ENCODE data around the gene CDH4. TPM values are rescaled to one million over a fixed set of nuclear protein-coding genes. Genes with fewer than 3 reads are reported as not detected.

The CDH4 gene
- total RNA-seq, 1 experiment from 2014 or later = not detected

DNA sequence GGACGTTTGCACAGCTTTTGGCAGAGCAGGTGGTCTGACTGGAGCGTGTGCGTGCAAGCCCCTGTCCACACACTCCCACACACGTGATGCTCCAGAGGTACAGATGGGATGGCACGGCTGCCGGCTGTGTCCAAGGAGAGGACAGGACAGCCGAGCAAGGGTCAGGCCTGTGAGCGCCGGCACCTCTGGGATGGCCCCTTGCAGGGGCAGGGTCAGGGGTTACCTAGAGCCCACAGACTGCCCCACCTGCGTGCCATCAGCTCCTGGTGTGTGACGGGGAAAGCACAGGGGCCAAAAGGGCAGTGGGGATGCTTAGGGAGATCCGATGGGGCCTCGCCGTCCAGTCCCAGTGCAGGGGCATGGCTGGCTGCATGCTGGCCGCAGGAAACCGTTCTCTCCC, 623.9 kb downstream of the CDH4 start:
- no peak for DNase-seq
- H3K9me2 ChIP-seq (ENCODE audit: insufficient read depth) = no peaks in the 10 kb centered on the region
- no peak overlapping the region for H3K27ac ChIP-seq
- H3F3A ChIP-seq (ENCODE audit: insufficient read depth, low read depth) = no peaks in the 10 kb centered on the region
- H4K20me1 ChIP-seq (ENCODE audit: insufficient read depth) = no peaks in the 10 kb centered on the region
- no peak overlapping the region for H2AFZ ChIP-seq
- H3K9me3 ChIP-seq (ENCODE audit: insufficient read depth, low read depth) = peaks cover 3% of the 10 kb centered on the region; the same call in 1 of the 2 replicates
- ChIA-PET POLR2A (ENCODE audit: unreplicated experiment) (no interaction called here), CTCF (no interaction called here)
- no peak overlapping the region for H3K4me2 ChIP-seq
- no peaks in the 10 kb centered on the region for H3K36me3 ChIP-seq (ENCODE audit: low read depth)
- H3K4me3 ChIP-seq = no peak overlapping the region
- H3K27me3 ChIP-seq (ENCODE audit: insufficient read depth, low read depth) = peaks cover 100% of the 10 kb centered on the region
- BruUV-seq (replicated peaks) = no TSS peak
- intact Hi-C loops (cut with micrococcal nuclease; ENCODE audit: unreplicated experiment) = no loop called here
- no peaks in the 10 kb centered on the region for H3K79me2 ChIP-seq (ENCODE audit: low read depth)
- no peaks in the 10 kb centered on the region for H3K4me1 ChIP-seq (replicated peaks; ENCODE audit: insufficient read depth)
- no peak for TF ChIP-seq EZH2 (IDR thresholded peaks at IDR 0.05; ENCODE audit: low read depth)
- TF ChIP-seq, protein P1, sequence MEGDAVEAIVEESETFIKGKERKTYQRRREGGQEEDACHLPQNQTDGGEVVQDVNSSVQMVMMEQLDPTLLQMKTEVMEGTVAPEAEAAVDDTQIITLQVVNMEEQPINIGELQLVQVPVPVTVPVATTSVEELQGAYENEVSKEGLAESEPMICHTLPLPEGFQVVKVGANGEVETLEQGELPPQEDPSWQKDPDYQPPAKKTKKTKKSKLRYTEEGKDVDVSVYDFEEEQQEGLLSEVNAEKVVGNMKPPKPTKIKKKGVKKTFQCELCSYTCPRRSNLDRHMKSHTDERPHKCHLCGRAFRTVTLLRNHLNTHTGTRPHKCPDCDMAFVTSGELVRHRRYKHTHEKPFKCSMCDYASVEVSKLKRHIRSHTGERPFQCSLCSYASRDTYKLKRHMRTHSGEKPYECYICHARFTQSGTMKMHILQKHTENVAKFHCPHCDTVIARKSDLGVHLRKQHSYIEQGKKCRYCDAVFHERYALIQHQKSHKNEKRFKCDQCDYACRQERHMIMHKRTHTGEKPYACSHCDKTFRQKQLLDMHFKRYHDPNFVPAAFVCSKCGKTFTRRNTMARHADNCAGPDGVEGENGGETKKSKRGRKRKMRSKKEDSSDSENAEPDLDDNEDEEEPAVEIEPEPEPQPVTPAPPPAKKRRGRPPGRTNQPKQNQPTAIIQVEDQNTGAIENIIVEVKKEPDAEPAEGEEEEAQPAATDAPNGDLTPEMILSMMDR (conservative IDR thresholded peaks at IDR 0.05) = no peak

DNA sequence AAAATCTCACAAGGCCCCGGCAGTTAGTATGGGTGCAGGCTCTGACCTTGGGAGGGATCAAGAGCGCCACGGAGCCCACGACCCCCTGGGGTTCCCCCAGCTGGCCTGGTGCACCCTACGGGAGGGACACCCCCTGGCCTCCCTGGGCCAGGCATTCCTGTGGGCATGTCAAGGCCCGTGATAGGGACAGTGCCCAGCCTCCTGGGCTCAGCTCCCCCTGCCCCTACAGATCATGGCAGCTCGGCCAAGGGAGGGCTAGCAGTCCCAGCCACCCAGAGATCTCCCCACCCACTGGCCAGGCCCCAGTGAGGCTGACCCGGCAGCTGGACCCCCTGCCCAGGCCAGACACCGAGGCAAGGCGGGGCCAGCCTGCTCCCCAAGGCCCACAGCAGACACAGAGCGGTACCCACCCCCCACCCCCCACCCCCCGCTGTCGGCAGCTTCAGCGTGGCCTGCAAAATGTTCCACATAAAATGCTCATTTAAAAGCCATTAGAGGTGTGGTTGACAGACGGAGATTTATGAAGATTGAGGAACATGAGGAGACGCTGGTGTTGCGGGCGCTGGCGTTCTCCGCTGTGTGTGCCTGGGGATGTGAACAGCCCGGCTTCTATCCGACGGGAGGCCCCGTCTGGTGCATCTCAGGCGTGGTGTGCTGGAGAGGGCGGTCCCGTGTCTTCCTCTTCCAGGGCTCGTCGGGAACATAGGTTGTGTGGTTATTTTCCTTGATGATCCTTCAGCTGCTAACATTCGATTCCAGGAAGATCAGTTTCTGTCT, 625.1 kb downstream of the CDH4 start:
- Histone ChIP-seq H3K36me3 (ENCODE audit: low read depth) (no peaks in the 10 kb centered on the region), H3K4me1 (replicated peaks; ENCODE audit: insufficient read depth) (no peaks in the 10 kb centered on the region), H3K9me3 (ENCODE audit: insufficient read depth, low read depth) (no peaks in the 10 kb centered on the region), H3K27me3 (ENCODE audit: insufficient read depth, low read depth) (peaks cover 100% of the 10 kb centered on the region), H4K20me1 (ENCODE audit: insufficient read depth) (no peaks in the 10 kb centered on the region), H3K27ac (no peak overlapping the region), H3K9me2 (ENCODE audit: insufficient read depth) (no peaks in the 10 kb centered on the region), H3K79me2 (ENCODE audit: low read depth) (no peaks in the 10 kb centered on the region), H3K4me3 (no peak overlapping the region), H3F3A (ENCODE audit: insufficient read depth, low read depth) (no peaks in the 10 kb centered on the region), H3K4me2 (no peak overlapping the region), H2AFZ (no peak overlapping the region)
- DNase-seq = no peak
- no TSS peak for BruUV-seq (replicated peaks)
- ChIA-PET POLR2A (ENCODE audit: unreplicated experiment) (no interaction called here), CTCF (interaction anchor here (0.6 kb wide), 1 partner anchor 17 kb away, joined by 3 read pairs; no protein-coding TSS in a partner anchor)
- no peak for TF ChIP-seq EZH2 (IDR thresholded peaks at IDR 0.05; ENCODE audit: low read depth)
- TF ChIP-seq, protein P1 (conservative IDR thresholded peaks at IDR 0.05) = no peak
- intact Hi-C loops (cut with micrococcal nuclease; ENCODE audit: unreplicated experiment) = no loop called here

DNA sequence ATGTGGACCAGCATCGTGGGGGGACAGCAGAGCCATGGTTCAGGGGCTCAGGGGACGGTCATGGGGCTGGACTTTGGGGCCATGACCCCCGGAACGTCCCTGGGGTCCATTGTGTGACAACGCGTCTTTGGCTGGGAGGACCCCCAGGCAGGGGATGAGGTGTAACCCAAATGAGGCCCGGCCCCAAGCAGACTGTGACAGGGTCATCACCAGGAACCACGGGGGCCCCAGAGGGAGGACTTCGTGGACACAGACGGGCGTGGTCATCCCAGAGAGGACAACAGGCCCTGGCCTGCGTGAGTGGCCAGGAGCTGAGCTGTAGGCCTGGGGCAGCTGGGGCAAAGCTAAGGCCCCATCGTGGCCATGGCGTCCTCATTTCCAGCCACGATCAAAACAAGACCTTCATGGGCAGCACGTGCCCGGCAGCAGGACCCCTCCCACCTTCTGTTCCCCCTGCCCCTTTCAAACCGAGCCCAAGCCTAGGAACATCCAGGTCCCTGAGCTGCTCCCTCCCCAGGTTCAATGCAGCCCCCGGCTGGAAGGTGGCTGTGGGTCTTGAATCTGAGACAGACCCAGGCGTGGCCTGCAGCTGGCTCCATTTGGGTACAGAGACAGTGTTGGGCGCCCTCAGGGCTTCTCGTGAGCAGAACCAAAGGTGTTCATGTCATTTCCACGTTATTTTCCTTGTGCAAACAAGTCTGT, 625.9 kb downstream of the CDH4 start:
- H3K9me2 ChIP-seq (ENCODE audit: insufficient read depth) = no peaks in the 10 kb centered on the region
- no TSS peak for BruUV-seq (replicated peaks)
- H3K4me2 ChIP-seq = no peak overlapping the region
- H3K4me3 ChIP-seq = no peak overlapping the region
- CTCF ChIA-PET = no interaction called here
- no peaks in the 10 kb centered on the region for H3F3A ChIP-seq (ENCODE audit: insufficient read depth, low read depth)
- H3K9me3 ChIP-seq (ENCODE audit: insufficient read depth, low read depth) = no peaks in the 10 kb centered on the region
- no peaks in the 10 kb centered on the region for H3K36me3 ChIP-seq (ENCODE audit: low read depth)
- no peaks in the 10 kb centered on the region for H4K20me1 ChIP-seq (ENCODE audit: insufficient read depth)
- intact Hi-C loops (cut with micrococcal nuclease; ENCODE audit: unreplicated experiment) = no loop called here
- H3K4me1 ChIP-seq (replicated peaks; ENCODE audit: insufficient read depth) = no peaks in the 10 kb centered on the region
- no peak for DNase-seq
- no peak overlapping the region for H3K27ac ChIP-seq
- no peak for TF ChIP-seq EZH2 (IDR thresholded peaks at IDR 0.05; ENCODE audit: low read depth)
- TF ChIP-seq, protein P1 (conservative IDR thresholded peaks at IDR 0.05) = no peak
- peaks cover 100% of the 10 kb centered on the region for H3K27me3 ChIP-seq (ENCODE audit: insufficient read depth, low read depth)
- no peaks in the 10 kb centered on the region for H3K79me2 ChIP-seq (ENCODE audit: low read depth)
- no peak overlapping the region for H2AFZ ChIP-seq
- POLR2A ChIA-PET (ENCODE audit: unreplicated experiment) = no interaction called here
